HG03520 (cell line): ENCODE results near the gene MAP2K3.

Experiments
- ATAC-seq: cut with Tn5 transposase; IDR thresholded peaks from one replicate; pipeline ENCODE4 v1.9.1; 2021; ENCODE audit warnings: mild to moderate bottlenecking, moderate library complexity; ENCODE audit not compliant: unreplicated experiment

Gene MAP2K3

DNA sequence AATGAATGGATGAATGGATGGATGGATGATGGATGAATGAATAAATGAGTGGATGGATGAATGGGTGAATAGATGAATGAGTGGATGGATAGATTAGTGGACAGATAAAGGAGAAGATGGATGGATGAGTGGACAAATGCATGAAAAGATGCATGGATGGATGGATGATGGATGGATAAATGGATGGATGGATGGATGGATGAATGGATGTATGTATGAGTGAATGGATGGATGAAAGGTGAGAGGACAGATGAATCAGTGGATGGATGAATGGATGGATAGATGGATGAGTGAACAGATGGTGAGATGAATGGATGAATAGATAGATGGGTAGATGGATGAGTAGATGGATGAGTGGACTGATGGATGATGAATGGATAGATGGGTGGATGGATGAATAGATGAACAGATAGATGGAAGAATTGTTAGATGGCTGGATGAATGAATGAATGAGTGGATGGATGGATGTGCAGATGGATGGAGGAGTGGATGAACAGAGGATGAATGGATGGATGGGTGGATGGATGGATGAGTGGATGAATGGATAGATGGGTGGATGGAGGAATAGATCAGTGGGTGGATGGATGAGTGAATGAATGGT is 77.9 kb downstream of the MAP2K3 start:
- ATAC-seq, result no peak

DNA sequence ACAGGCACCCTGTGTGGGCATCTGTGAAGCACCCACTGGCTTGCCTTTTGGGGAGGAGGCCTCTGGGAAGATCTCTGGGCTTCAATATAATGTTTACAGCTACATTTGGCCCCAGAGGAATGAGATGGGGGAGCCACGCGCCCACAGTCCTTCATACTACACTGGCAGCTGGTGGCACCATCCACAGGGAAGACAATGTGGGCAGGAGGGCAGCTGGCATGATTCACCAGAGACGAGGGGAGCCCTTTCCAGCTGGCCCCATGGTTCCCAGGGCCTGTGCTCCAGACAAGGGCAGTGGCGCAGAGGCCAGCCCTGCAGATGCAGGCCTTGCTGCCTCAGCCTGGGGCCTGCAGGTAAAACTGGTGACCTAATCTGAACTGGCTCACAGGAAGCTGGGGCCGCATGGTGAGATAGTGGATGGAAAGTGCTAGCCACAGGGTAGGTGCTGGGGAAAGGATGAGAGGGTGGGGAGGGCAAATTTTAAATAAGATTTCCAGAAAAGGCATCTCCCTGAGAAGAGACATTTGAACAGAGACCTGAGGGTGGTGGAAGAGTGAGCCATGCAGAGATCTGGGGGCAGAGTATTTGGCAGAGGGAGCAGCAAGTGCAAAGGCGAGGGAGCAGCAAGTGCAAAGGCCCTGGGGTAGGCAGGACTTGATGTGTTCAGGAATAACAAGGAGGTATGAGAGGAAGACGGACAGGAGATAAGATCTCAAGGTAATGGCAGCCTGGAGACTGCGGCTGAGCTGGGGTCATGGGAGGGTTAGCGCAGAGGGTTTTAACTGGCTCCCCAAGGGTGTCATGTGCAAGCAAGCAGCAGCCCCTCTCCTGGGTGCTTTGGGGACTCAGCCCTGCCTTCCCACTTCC is 79.5 kb downstream of the MAP2K3 start:
- no peak for ATAC-seq
